Esophagus squamous epithelium (tissue), 4 donors: ENCODE data around the gene RHOBTB1.

ENCODE experiments used
- POLR2A ChIP-seq, 4 donors: fragments of 450-650 bp; IDR thresholded peaks; one replicate each; pipeline ENCODE4 v1.6.1; 2017; ENCODE audit warnings: antibody characterized with exemption in 4 of 4, mild to moderate bottlenecking in 4 of 4, moderate library complexity in 3 of 4
- TF ChIP-seq, protein P1 (sequence below), 6 experiments: fragments of 450-650 bp in 4 of 6; fragments of 200-600 bp in 2 of 6; sonication (generic) in 2 of 6; IDR thresholded peaks; one replicate each; pipeline ENCODE4 v1.5.1; 2016 to 2019; ENCODE audit warnings: antibody characterized with exemption in 6 of 6, mild to moderate bottlenecking in 4 of 6, moderate library complexity in 4 of 6

GRCh38 chr10:60894786-60895185, 49.2 kb downstream of the RHOBTB1 start:
- TF ChIP-seq, protein P1, sequence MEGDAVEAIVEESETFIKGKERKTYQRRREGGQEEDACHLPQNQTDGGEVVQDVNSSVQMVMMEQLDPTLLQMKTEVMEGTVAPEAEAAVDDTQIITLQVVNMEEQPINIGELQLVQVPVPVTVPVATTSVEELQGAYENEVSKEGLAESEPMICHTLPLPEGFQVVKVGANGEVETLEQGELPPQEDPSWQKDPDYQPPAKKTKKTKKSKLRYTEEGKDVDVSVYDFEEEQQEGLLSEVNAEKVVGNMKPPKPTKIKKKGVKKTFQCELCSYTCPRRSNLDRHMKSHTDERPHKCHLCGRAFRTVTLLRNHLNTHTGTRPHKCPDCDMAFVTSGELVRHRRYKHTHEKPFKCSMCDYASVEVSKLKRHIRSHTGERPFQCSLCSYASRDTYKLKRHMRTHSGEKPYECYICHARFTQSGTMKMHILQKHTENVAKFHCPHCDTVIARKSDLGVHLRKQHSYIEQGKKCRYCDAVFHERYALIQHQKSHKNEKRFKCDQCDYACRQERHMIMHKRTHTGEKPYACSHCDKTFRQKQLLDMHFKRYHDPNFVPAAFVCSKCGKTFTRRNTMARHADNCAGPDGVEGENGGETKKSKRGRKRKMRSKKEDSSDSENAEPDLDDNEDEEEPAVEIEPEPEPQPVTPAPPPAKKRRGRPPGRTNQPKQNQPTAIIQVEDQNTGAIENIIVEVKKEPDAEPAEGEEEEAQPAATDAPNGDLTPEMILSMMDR (IDR thresholded peaks at IDR 0.05) = no peak
- no peak for TF ChIP-seq POLR2A (IDR thresholded peaks at IDR 0.05)
